HEK293 (cell line): Measurements from ENCODE around the gene KCNAB2.

Experiments
- CTCF ChIA-PET: fragments of 350-600 bp; formaldehyde crosslinking; extraction: SDS; loops from one replicate; lab custom pipeline; 2021; ENCODE audit warnings: antibody characterized with exemption; lab: Yijun Ruan, JAX
- POLR2A ChIA-PET: fragments of 300-600 bp; formaldehyde crosslinking; extraction: SDS; loops from one replicate; lab custom pipeline; 2020; ENCODE audit warnings: antibody characterized with exemption, inconsistent platforms; lab: Yijun Ruan, JAX
- H3K27ac ChIP-seq: fragments of 200-500 bp; sonication (Bioruptor generic); 2 replicates; pipeline ENCODE4 v1.5.1; 2014; ENCODE audit warnings: low read depth, low read length, control low read depth, inconsistent platforms; ENCODE audit errors: extremely low read depth
- H3K36me3 ChIP-seq, 2 experiments: fragments of 200-500 bp in 1 of 2; sonication (Bioruptor generic) in 1 of 2; 1 replicate in 1 of 2; 2 replicates in 1 of 2; pipeline ENCODE4 v1.5.1; 2014 to 2017; ENCODE audit warnings: inconsistent platforms in 2 of 2, low read length in 2 of 2; ENCODE audit not compliant: control insufficient read depth in 2 of 2, insufficient read depth in 1 of 2
- H3K4me1 ChIP-seq: fragments of 200-500 bp; sonication (Bioruptor generic); 2 replicates; pipeline ENCODE4 v1.5.1; 2014; ENCODE audit warnings: mild to moderate bottlenecking, low read length, inconsistent platforms; ENCODE audit not compliant: control insufficient read depth, insufficient read depth
- H3K4me3 ChIP-seq: 2 replicates; pipeline ENCODE4 v1.5.1; 2011; ENCODE audit warnings: low read depth, mild to moderate bottlenecking, control low read depth, low read length, moderate library complexity
- H3K9me3 ChIP-seq: fragments of 200-500 bp; sonication (Bioruptor generic); 2 replicates; pipeline ENCODE4 v1.5.1; 2014; ENCODE audit warnings: low read depth, low read length, inconsistent platforms; ENCODE audit not compliant: control insufficient read depth, insufficient read depth
- BCL11A ChIP-seq: fragments of 450-650 bp; formaldehyde crosslinking; IDR thresholded peaks from 2 replicates; pipeline ENCODE4 v1.5.1; 2016; ENCODE audit warnings: low read depth, missing biosample characterization, missing genetic modification characterization
- HOXC10 ChIP-seq: sonication (generic); formaldehyde crosslinking; IDR thresholded peaks from 2 replicates; pipeline ENCODE4 v1.8.1; 2023; ENCODE audit warnings: mild to moderate bottlenecking, missing genetic modification reagents
- HOXD13 ChIP-seq: sonication (generic); formaldehyde crosslinking; IDR thresholded peaks from 2 replicates; pipeline ENCODE4 v1.8.0; 2022; ENCODE audit warnings: missing genetic modification reagents, borderline replicate concordance
- SP2 ChIP-seq: fragments of 450-650 bp; formaldehyde crosslinking; IDR thresholded peaks from 2 replicates; pipeline ENCODE4 v1.5.1; 2016; ENCODE audit warnings: missing biosample characterization, missing genetic modification characterization
- ZFP3 ChIP-seq: fragments of 450-650 bp; formaldehyde crosslinking; IDR thresholded peaks from 2 replicates; pipeline ENCODE4 v1.5.1; 2016; ENCODE audit warnings: low read depth, missing biosample characterization, missing genetic modification characterization
- ZNF114 ChIP-seq: fragments of 450-650 bp; formaldehyde crosslinking; IDR thresholded peaks from 2 replicates; pipeline ENCODE4 v1.5.0; 2017; ENCODE audit warnings: missing biosample characterization, missing genetic modification characterization
- ZNF175 ChIP-seq: fragments of 450-650 bp; formaldehyde crosslinking; IDR thresholded peaks from 2 replicates; pipeline ENCODE4 v1.5.1; 2016; ENCODE audit warnings: missing biosample characterization, missing genetic modification characterization
- ZNF184 ChIP-seq: fragments of 450-650 bp; IDR thresholded peaks from 2 replicates; pipeline ENCODE4 v1.5.1; 2018; ENCODE audit warnings: missing biosample characterization, mild to moderate bottlenecking, missing genetic modification characterization
- ZNF214 ChIP-seq: fragments of 450-650 bp; formaldehyde crosslinking; IDR thresholded peaks from 2 replicates; pipeline ENCODE4 v1.5.1; 2017; ENCODE audit warnings: missing biosample characterization, mild to moderate bottlenecking, missing genetic modification characterization, borderline replicate concordance
- ZNF23 ChIP-seq: fragments of 450-650 bp; formaldehyde crosslinking; IDR thresholded peaks from 2 replicates; pipeline ENCODE4 v1.5.1; 2016; ENCODE audit warnings: missing biosample characterization, missing genetic modification characterization, borderline replicate concordance
- ZNF248 ChIP-seq: fragments of 450-650 bp; formaldehyde crosslinking; IDR thresholded peaks from 2 replicates; pipeline ENCODE4 v1.5.1; 2017; ENCODE audit warnings: missing biosample characterization, missing genetic modification characterization
- ZNF341 ChIP-seq: fragments of 450-650 bp; formaldehyde crosslinking; IDR thresholded peaks from 2 replicates; pipeline ENCODE4; 2016; ENCODE audit warnings: low read depth, missing biosample characterization, missing genetic modification characterization
- ZNF416 ChIP-seq: fragments of 450-650 bp; formaldehyde crosslinking; IDR thresholded peaks from 2 replicates; pipeline ENCODE4 v1.5.1; 2016; ENCODE audit warnings: missing biosample characterization, missing genetic modification characterization
- ZNF548 ChIP-seq: fragments of 450-650 bp; formaldehyde crosslinking; IDR thresholded peaks from 2 replicates; pipeline ENCODE4 v1.5.1; 2016; ENCODE audit warnings: missing biosample characterization, missing genetic modification characterization
- ZNF571 ChIP-seq: fragments of 450-650 bp; formaldehyde crosslinking; IDR thresholded peaks from 2 replicates; pipeline ENCODE4 v1.5.0; 2017; ENCODE audit warnings: missing biosample characterization, missing genetic modification characterization
- ZNF600 ChIP-seq: fragments of 450-650 bp; formaldehyde crosslinking; IDR thresholded peaks from 2 replicates; pipeline ENCODE4 v1.5.1; 2016; ENCODE audit warnings: missing biosample characterization, missing genetic modification characterization
- TF ChIP-seq, protein P1 (sequence below): fragments of 450-650 bp; formaldehyde crosslinking; IDR thresholded peaks from 2 replicates; pipeline ENCODE4 v1.5.1; 2016; ENCODE audit warnings: missing biosample characterization, missing genetic modification characterization
- TF ChIP-seq, protein P2 (sequence below): fragments of 450-650 bp; formaldehyde crosslinking; IDR thresholded peaks from 2 replicates; pipeline ENCODE4 v1.5.1; 2017; ENCODE audit warnings: missing biosample characterization, missing genetic modification characterization
- TF ChIP-seq, protein P3 (sequence below): fragments of 450-650 bp; formaldehyde crosslinking; IDR thresholded peaks from 2 replicates; pipeline ENCODE4 v1.5.1; 2016; ENCODE audit warnings: missing biosample characterization, missing genetic modification characterization
- TF ChIP-seq, protein P4 (sequence below): fragments of 450-650 bp; formaldehyde crosslinking; IDR thresholded peaks from 2 replicates; pipeline ENCODE4 v1.5.1; 2016; ENCODE audit warnings: missing biosample characterization, missing genetic modification characterization
- TF ChIP-seq, protein P5 (sequence below): fragments of 450-650 bp; formaldehyde crosslinking; IDR thresholded peaks from 2 replicates; pipeline ENCODE4 v1.5.1; 2016; ENCODE audit warnings: missing biosample characterization, missing genetic modification characterization, borderline replicate concordance

Gene KCNAB2

DNA sequence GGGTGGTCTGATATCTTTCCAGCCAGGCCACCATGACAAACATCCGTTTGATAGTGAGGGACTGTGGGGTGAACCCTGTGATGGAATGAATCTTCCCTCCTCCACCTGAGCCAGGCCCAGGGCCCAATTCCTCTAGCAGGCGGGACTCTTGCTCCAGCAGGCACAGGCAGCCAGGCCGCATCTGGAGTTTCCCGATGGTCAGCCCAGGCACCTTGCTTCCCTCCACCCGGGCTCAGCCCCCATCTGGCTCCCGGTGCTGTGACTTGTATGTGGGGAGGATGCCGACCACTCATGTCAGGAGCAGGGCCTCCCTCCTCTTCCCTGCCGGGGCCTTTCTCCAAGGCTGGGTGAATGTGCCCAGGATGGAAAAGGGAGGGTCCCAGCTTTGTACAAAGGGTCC is 21.0 kb downstream of the KCNAB2 start:
- TF ChIP-seq, protein P1, sequence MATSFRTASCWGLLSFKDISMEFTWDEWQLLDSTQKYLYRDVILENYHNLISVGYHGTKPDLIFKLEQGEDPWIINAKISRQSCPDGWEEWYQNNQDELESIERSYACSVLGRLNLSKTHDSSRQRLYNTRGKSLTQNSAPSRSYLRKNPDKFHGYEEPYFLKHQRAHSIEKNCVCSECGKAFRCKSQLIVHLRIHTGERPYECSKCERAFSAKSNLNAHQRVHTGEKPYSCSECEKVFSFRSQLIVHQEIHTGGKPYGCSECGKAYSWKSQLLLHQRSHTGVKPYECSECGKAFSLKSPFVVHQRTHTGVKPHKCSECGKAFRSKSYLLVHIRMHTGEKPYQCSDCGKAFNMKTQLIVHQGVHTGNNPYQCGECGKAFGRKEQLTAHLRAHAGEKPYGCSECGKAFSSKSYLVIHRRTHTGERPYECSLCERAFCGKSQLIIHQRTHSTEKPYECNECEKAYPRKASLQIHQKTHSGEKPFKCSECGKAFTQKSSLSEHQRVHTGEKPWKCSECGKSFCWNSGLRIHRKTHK, result no peak
- TF ChIP-seq, all 188 proteins: peak for 0
- ChIA-PET CTCF (no interaction called here), POLR2A (no interaction called here)
- H3K9me3 ChIP-seq, result no peaks in the 10 kb centered on the region
- no peak overlapping the region for H3K4me3 ChIP-seq
- no peak overlapping the region for H3K27ac ChIP-seq
- H3K36me3 ChIP-seq, result no peaks in the 10 kb centered on the region
- no peaks in the 10 kb centered on the region for H3K4me1 ChIP-seq

DNA sequence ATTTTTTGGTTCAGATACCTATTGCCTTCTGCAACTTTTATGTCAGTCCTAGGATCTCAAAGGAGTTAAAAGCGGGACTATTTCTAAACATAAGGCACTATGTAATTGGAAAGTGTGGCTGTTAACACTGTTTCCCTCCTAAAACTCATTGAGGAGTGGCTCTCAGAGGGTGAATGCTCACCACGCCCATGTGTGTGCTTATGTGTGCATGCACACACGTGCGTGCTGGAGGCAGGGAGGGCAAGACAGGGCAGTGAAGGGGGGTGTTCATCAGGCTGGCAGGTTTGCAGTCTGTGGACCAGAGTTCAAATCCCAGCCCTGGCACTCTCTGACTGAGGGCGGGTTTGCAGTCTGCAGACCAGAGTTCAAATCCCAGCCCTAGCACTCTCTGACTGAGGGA is 22.4 kb downstream of the KCNAB2 start:
- ChIA-PET CTCF (no interaction called here), POLR2A (no interaction called here)
- no peak overlapping the region for H3K27ac ChIP-seq
- no peak overlapping the region for H3K4me3 ChIP-seq
- TF ChIP-seq ZNF416 (no peak), ZNF114 (tag by site-specific recombination) (no peak), ZNF548 (tag by site-specific recombination) (no peak), ZNF341 (no peak), BCL11A (tag by site-specific recombination) (no peak), ZNF600 (tag by site-specific recombination) (no peak), ZNF184 (tag by site-specific recombination) (no peak), ZNF214 (no peak), SP2 (tag by site-specific recombination) (no peak), ZNF571 (no peak), ZNF248 (no peak), HOXD13 (no peak), HOXC10 (no peak)
- TF ChIP-seq, protein P2, sequence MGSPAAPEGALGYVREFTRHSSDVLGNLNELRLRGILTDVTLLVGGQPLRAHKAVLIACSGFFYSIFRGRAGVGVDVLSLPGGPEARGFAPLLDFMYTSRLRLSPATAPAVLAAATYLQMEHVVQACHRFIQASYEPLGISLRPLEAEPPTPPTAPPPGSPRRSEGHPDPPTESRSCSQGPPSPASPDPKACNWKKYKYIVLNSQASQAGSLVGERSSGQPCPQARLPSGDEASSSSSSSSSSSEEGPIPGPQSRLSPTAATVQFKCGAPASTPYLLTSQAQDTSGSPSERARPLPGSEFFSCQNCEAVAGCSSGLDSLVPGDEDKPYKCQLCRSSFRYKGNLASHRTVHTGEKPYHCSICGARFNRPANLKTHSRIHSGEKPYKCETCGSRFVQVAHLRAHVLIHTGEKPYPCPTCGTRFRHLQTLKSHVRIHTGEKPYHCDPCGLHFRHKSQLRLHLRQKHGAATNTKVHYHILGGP, result no peak
- TF ChIP-seq, protein P3, sequence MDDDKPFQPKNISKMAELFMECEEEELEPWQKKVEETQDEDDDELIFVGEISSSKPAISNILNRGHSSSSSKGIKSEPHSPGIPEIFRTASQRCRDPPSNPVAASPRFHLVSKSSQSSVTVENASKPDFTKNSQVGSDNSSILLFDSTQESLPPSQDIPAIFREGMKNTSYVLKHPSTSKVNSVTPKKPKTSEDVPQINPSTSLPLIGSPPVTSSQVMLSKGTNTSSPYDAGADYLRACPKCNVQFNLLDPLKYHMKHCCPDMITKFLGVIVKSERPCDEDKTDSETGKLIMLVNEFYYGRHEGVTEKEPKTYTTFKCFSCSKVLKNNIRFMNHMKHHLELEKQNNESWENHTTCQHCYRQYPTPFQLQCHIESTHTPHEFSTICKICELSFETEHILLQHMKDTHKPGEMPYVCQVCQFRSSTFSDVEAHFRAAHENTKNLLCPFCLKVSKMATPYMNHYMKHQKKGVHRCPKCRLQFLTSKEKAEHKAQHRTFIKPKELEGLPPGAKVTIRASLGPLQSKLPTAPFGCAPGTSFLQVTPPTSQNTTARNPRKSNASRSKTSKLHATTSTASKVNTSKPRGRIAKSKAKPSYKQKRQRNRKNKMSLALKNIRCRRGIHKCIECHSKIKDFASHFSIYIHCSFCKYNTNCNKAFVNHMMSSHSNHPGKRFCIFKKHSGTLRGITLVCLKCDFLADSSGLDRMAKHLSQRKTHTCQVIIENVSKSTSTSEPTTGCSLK (tag by site-specific recombination), result no peak
- H3K36me3 ChIP-seq, result no peaks in the 10 kb centered on the region
- no peaks in the 10 kb centered on the region for H3K9me3 ChIP-seq
- no peaks in the 10 kb centered on the region for H3K4me1 ChIP-seq

DNA sequence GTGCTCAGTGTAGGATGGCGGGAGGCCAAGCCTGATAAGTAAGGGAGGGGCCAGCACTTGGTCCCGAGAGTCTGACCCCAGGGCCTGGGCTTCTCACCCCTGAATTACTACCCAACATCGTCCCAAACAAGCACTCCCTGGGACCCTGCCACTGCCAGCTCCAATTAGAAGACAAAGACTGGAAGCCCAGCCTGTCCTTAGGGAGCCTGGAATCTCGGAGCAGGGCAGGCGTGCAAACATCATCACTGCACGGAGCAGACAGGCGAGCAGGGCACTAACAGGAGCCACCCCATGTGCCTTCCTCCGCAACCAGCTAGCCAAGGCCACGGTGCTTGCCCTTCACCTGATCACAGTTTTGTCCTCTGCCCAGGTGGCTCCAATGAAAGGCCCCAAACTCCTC is 23.2 kb downstream of the KCNAB2 start:
- H3K36me3 ChIP-seq, result no peaks in the 10 kb centered on the region
- POLR2A ChIA-PET, result no interaction called here
- TF ChIP-seq ZFP3 (tag by site-specific recombination) (no peak), ZNF23 (tag by site-specific recombination) (no peak), ZNF175 (tag by site-specific recombination) (no peak)
- TF ChIP-seq, protein P4, sequence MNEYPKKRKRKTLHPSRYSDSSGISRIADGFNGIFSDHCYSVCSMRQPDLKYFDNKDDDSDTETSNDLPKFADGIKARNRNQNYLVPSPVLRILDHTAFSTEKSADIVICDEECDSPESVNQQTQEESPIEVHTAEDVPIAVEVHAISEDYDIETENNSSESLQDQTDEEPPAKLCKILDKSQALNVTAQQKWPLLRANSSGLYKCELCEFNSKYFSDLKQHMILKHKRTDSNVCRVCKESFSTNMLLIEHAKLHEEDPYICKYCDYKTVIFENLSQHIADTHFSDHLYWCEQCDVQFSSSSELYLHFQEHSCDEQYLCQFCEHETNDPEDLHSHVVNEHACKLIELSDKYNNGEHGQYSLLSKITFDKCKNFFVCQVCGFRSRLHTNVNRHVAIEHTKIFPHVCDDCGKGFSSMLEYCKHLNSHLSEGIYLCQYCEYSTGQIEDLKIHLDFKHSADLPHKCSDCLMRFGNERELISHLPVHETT (tag by site-specific recombination), result no peak
- TF ChIP-seq, protein P5, sequence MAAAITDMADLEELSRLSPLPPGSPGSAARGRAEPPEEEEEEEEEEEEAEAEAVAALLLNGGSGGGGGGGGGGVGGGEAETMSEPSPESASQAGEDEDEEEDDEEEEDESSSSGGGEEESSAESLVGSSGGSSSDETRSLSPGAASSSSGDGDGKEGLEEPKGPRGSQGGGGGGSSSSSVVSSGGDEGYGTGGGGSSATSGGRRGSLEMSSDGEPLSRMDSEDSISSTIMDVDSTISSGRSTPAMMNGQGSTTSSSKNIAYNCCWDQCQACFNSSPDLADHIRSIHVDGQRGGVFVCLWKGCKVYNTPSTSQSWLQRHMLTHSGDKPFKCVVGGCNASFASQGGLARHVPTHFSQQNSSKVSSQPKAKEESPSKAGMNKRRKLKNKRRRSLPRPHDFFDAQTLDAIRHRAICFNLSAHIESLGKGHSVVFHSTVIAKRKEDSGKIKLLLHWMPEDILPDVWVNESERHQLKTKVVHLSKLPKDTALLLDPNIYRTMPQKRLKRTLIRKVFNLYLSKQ, result no peak
- H3K27ac ChIP-seq, result no peak overlapping the region
- no peak overlapping the region for H3K4me3 ChIP-seq
- CTCF ChIA-PET, result no interaction called here
- H3K4me1 ChIP-seq, result no peaks in the 10 kb centered on the region
- H3K9me3 ChIP-seq, result no peaks in the 10 kb centered on the region
